Measurements from ENCODE around the gene KCNJ5.

The KCNJ5 gene

DNA sequence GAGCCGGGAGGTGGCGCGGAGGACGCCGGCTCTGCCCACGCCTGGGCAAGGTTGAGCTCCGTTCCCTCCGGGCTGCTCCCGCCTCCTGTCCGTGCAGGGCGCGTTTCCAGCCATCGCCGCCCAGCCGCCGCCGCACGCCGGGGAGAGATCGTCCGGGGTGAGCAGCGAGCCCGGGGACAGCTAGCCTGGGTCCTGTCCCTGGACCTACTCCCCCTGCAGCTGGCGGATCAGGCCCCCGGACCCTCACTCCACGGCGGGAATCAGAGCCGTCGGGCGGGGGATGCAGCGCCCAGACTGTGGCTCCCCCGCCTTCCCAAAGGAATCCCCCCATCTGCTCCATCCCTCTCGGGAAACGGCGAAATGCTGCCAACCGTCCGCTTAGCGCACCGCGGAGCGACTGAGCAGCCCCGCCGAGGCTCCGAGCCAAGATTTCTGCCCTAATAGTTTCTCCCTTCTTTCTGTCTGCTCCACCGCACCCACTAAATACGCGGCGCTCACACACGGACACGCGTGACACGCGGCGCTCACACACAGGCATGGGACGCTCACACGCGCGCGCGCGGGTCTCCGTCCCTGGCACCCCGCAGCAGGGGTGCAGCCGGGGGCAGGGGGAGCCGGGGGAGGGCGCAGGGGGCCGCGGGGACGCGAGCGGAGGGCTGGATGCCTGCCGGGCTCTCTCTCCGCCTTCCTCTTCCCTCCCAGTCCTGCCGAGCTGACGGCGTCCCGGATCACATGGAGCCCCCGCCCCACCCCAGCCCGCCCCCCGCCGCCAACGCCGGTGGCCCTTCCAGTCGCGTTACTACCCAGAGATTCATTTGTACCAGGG, at the start of gene KCNJ5:
KCNJ5 (plus strand) TSS at position 814 of the 826 bp plus-strand sequence. CDS start 19,918 bp downstream, outside the sequence.
- peak; percentile 64 for DNase-seq (ENCODE audit: low spot score)

DNA sequence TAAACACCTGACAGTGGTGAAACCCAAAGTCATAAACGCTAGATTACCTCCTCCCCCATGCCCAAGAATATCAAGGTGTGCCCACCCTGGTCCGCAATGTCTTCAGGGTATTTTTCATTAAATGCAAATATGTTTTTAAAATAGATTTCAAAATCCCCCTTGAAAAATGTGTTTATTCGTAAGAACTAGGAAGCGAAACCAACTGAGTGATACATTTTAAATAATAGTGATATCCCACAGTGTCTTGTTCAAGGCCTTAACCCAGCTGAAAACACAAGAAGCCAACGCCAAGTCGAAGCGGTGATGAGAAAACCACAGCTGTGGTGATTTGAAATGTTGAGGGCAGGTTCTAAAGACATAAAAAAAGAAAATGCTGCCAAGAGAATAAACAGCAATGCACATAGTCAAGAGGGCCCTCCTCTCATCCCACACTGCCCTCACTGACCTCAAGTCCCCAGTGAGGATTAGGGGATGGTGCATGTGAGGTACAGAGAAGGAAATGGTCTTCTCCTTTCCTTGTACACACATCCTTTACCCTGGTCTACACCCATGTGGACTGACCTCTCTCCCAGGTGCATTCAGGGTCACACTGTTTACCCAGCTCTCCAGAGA, 49.6 kb upstream of the KCNJ5 start:
- no peak for DNase-seq (ENCODE audit: low spot score)

GRCh38 chr11:128843198-128843785, 47.9 kb upstream of the KCNJ5 start:
- DNase-seq (ENCODE audit: low spot score), result no peak

DNA sequence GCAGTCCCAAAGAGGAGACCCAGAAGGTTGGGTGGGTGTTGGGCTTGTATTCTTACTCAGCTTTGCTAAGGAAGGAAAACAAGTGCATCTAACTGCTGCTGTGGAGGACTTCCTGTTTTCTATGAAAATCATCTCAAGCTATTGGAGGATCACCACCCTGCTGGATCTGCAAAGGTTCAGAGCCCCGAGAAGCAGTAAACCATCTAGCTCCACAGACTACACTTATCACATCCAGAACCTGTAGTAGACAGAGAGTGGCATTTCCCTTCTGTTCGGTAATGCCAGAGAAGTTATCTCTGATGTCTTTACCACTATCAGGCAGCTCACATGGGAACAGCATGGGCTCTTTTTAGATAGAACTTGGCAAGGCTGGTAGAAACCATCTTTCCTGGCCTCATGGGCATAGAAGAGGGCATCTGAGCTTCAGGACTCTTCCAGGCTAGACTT, 45.8 kb upstream of the KCNJ5 start:
- DNase-seq (ENCODE audit: low spot score), result no peak

GRCh38 chr11:128846985-128847384, 44.2 kb upstream of the KCNJ5 start:
- DNase-seq (ENCODE audit: low spot score), result no peak

GRCh38 chr11:128848815-128849455, 42.2 kb upstream of the KCNJ5 start:
- DNase-seq (ENCODE audit: low spot score), result peak; percentile 76

DNA sequence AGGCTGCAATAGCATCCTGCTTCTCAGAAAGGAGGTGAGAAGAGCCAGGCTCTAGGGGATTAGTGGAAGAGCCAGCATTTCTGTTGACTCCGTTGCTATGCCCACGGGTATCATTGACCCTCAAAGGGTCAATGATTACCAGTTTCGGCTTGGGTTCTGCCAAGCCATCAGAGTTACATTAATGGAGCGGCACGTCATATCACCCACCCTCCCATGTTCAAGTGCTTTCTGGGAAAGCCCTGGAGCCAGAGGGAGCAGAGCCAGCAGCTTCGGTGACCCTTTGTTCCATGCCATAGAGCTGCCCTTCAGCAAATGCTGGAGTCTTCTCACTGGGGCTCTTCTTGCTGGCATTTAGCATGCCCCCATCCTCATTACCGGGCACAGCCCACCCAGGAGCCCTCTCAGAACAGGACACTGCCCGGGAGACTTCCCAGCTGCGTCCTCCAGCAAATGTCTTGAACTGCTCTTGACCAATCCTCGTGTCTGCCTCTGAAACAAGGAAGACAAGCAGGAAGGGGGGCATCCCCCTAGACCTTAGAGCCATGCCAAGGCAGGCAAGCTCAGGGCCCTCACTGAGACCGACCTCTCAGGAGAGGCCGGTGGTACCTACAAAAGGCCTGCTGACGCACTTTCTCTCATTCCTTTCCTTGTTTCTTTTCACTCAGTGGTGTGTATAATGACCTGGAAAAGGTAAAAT, 38.7 kb upstream of the KCNJ5 start:
- DNase-seq (ENCODE audit: low spot score), result no peak

DNA sequence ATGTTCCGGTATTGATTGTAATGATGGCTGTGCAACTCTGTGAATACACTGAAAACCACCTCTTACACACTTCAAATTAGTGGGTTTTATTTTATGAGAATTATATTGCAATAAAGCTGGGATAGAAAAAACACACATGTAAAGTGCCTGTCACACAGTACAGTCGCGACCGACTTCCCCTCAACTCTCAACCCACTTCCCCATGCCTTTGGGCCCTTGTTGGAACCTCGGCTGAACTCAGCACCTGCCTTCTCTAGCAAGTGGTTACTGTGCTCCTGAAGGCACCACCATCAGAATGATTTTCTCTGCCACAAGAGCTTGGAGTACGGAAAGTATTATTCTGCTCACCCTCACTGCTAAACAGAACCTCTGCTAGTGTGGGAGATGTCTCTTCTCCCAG, 37.6 kb upstream of the KCNJ5 start:
- DNase-seq (ENCODE audit: low spot score), result no peak

- DNase-seq (ENCODE audit: low spot score), result no peak
These were observed 36.3 kb upstream of the KCNJ5 start for GRCh38 chr11:128854841-128855240.

DNA sequence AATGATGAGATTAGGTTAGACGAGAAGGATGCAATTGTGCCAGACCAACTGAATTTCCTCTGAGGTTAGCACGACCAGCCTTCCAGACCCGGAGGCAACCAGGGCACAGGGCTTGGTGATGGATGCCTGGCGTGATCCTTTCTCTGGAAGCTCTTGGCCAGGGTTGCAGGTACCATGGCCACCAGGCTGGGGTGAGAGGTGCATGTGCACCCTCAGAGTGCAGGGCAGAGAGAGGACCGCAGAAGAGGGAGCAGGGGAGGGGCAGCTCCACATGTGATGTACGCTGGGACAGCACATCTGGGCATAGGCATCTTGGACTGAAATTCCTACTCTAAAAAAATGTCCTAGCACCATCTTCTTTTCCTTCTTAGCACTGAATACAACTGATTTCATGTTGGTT, 34.9 kb upstream of the KCNJ5 start:
- DNase-seq (ENCODE audit: low spot score), result no peak

- DNase-seq (ENCODE audit: low spot score), result no peak
These were observed 33.8 kb upstream of the KCNJ5 start for GRCh38 chr11:128857341-128857740.

DNA sequence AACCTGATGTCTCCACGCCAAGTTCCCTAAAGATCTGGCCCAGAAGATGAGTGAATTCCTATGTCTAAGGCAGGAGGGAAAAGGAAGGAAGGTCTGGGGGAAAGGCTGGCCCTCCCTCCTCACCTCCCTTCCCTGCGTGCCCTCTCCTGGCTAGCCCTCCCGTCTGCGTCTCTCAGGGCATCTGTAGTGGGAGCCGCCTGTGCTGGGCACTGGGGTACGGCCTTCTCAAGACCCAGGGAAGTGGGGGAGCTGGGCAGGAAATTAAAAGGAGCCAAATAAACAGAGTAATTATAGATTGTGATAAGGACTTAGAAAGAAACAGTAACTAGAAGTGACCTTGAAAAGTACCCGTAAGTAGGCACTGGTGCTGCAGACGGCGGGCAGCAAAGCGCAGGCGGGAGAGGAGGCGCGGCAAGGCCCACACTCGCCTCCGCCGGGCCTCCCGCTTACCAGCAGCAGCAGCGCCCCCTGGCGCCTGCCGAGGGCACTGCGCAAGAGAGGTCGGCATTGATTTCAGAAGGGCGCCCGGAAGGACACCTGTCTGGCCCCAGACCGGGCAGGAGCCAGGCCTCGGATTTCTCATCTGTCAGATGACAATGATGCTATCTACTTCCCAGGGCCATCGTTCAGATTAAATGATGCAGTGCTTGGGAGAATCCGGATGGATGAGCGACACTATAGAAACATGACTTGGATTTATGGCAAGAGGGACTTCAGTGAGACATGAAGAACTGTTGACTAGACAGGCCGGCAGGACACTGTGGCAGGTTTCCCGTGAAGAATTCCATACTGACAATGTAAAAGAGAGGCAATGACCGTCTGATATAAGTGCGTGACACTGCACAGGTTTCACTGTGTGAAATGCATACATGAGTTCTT, 31.4 kb upstream of the KCNJ5 start:
- DNase-seq (ENCODE audit: low spot score), result no peak

GRCh38 chr11:128860571-128861361, 30.4 kb upstream of the KCNJ5 start:
- peak; percentile 85 for DNase-seq (ENCODE audit: low spot score)

DNA sequence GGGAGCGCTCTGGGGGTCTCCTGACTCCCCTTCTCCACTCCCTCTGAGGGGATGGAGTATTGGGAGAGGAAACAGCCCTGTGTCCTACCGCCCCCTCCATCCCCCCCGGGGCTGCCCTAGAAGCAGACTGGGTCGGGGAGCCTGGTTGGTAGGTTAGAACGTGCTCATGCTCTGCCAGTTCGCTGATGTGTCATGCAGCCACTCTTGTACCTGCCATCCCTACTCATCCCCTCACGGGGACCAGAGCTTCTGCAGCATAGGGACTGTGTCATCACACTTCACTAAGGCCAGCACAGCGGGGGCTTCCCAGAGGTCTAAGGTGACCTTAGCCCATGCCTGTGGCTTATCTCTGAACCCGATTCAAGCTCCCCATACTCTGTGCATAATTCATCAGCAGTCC, 28.8 kb upstream of the KCNJ5 start:
- DNase-seq (ENCODE audit: low spot score), result no peak

GRCh38 chr11:128862908-128863660, 28.1 kb upstream of the KCNJ5 start:
- peak; percentile 73 for DNase-seq (ENCODE audit: low spot score)

DNA sequence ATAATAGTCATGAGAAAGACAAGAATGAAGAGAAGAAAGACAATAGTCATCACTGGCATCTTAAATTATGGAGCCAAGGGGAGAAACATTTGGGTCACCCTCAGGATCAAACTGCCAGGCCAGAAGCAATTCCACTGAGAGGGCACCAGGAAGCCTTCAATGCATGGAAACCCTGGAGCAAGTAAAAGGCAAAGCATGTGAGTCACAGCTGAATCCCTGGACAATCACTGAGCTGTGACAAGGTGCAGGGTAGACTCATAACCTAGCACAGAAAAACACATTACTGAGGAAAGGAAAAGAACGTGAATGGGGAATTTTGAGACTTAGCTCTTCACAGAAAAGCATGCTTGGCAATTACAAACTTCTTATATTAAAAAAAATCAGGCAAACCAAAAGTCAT, 25.7 kb upstream of the KCNJ5 start:
- DNase-seq (ENCODE audit: low spot score), result no peak

DNA sequence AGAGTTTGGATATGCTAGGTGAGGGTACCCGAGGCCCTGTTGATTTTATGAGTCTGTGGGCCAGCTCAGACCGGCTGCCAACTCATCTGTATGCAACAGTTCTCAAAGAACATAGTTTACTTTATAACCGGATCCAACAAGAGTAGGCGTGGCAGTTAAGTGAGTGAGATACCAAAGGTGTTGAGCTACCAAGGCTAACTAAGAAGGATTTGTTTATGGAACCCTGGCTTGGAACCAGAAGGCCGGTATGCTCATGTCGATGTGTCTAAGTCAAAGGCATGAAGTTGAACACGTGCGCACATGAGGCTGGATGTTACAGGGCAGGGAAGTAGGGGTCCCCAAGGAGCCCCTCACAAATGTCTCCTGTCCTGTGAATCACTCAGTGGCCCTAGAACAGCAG, 23.9 kb upstream of the KCNJ5 start, which contains the start of gene KCNJ1:
KCNJ1 (minus strand) TSS at position 20 of the 400 bp plus-strand sequence. CDS start 27,053 bp downstream, outside the sequence.
- no peak for DNase-seq (ENCODE audit: low spot score)

DNA sequence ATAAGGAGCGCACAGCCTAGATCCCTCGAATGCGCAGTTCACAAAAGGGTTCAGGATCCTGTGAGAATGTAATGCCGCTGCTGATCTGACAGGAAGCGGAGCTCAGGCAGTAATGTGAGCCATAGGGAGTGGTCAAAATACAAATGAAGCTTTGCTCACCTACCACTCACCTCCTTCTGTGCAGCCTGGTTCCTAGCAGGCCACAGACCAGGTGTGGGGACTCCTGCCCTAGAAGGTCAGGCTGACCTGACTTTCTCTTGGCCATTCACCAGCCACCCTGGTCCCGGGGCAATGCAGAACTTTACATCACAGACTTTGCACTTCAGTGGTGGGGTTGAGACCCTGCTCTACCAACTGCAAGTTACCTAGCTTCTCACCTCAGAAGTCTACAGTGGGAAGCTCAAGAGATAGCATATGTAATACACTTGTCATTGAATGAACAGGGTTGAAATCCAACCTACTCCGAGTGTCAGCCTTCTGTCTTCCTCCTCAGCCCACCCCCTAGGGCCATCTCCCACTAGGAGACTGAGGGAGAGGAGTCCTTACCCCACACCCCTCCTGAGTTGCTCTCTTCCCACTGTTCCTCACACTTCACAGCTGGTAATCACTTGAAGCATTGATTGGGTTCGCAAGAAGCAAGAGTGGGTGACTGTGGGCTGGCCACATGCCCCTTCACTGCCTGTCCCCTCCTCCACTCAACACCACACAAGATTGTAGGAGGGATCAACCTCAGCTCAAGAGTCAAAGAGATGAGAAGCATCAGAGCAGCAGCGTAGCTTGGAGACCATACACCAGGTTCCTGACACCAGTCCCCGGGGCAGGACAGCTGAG, 22.1 kb upstream of the KCNJ5 start:
- no peak for DNase-seq (ENCODE audit: low spot score)
